ENCODE results near the gene TMEM200B. TPM values are rescaled to one million over a fixed set of nuclear protein-coding genes. Genes with fewer than 3 reads are reported as not detected.

The TMEM200B gene
- total and polyA plus RNA-seq, 10 of the 15 experiments (the other 5 are each of a cell fraction or from before 2014, with no cell fraction given): 0.03 to 1.4 (median 0.08) TPM; not detected in 3

- TF ChIP-seq NFXL1 (IDR thresholded peaks at IDR 0.05; ENCODE audit: borderline replicate concordance): no peak
- no peak for TF ChIP-seq NRF1 (conservative IDR thresholded peaks at IDR 0.05; ENCODE audit: low read depth, low read length)
- no peak for TF ChIP-seq RAD21 (IDR thresholded peaks at IDR 0.05; ENCODE audit: insufficient read depth, low read depth, low read length)
- no peak for TF ChIP-seq CHD2 (IDR thresholded peaks at IDR 0.05; ENCODE audit: borderline replicate concordance, low read depth, low read length)
- no peak for TF ChIP-seq CHD4 (IDR thresholded peaks at IDR 0.05)
- TF ChIP-seq, protein P1, sequence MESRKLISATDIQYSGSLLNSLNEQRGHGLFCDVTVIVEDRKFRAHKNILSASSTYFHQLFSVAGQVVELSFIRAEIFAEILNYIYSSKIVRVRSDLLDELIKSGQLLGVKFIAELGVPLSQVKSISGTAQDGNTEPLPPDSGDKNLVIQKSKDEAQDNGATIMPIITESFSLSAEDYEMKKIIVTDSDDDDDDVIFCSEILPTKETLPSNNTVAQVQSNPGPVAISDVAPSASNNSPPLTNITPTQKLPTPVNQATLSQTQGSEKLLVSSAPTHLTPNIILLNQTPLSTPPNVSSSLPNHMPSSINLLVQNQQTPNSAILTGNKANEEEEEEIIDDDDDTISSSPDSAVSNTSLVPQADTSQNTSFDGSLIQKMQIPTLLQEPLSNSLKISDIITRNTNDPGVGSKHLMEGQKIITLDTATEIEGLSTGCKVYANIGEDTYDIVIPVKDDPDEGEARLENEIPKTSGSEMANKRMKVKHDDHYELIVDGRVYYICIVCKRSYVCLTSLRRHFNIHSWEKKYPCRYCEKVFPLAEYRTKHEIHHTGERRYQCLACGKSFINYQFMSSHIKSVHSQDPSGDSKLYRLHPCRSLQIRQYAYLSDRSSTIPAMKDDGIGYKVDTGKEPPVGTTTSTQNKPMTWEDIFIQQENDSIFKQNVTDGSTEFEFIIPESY (IDR thresholded peaks at IDR 0.05): no peak
- no peak for TF ChIP-seq RCOR1 (conservative IDR thresholded peaks at IDR 0.05; ENCODE audit: low read depth, low read length)
- TF ChIP-seq BCL11A (IDR thresholded peaks at IDR 0.05; ENCODE audit: low read depth, low read length): no peak
- ATAC-seq (no peak), DNase-seq (ENCODE audit: low read depth, low spot score) (no peak), FAIRE-seq (no peak)
- H3K36me3 ChIP-seq (ENCODE audit: control insufficient read depth in 2 of 2, insufficient read depth in 2 of 2, low read length in 1 of 2): no peaks in the 10 kb centered on the region; a peak in 1 of 4 replicates
- RAD21 ChIA-PET (ENCODE audit: unreplicated experiment): interaction anchor here (1.4 kb wide), 1 partner anchor 106 kb away, joined by 3 read pairs; no protein-coding TSS in a partner anchor
- H3K27ac ChIP-seq (ENCODE audit: control insufficient read depth, insufficient read depth): no peak overlapping the region
- SMC1A ChIA-PET (ENCODE audit: uncharacterized antibody, unreplicated experiment): no interaction called here
- H3K79me2 ChIP-seq (ENCODE audit: control insufficient read depth, insufficient read depth, low read length): no peaks in the 10 kb centered on the region
- H3K9ac ChIP-seq (ENCODE audit: control insufficient read depth, insufficient read depth, low read length): no peak overlapping the region
- H3K4me3 ChIP-seq: no peak overlapping the region
- no TSS peak for BruUV-seq (replicated peaks)
- WGBS (ENCODE audit: insufficient coverage, insufficient replicate concordance, low lambda C conversion rate, missing lambda C conversion rate): 75% methylated on average over 4 of the region's 4 CpGs
- no peak overlapping the region for H3K4me2 ChIP-seq (ENCODE audit: control insufficient read depth, insufficient read depth)
- no peaks in the 10 kb centered on the region for H3K9me3 ChIP-seq (replicated peaks; ENCODE audit: control insufficient read depth, insufficient read depth, low read length)
- no peaks in the 10 kb centered on the region for H3K4me1 ChIP-seq (ENCODE audit: control insufficient read depth, insufficient read depth, low read length)
- POLR2A ChIA-PET: no interaction called here
- no peak overlapping the region for H2AFZ ChIP-seq (ENCODE audit: control insufficient read depth, low read depth, low read length)
- CTCF ChIA-PET: no interaction called here
- no peaks in the 10 kb centered on the region for H4K20me1 ChIP-seq (ENCODE audit: control insufficient read depth, insufficient read depth)
- H3K27me3 ChIP-seq (replicated peaks in 1 of 2; ENCODE audit: control insufficient read depth in 2 of 2, insufficient read depth in 2 of 2, low read length in 1 of 2): no peaks in the 10 kb centered on the region
- in situ Hi-C loops (cut with MboI): no loop called here
- intact Hi-C loops (cut with micrococcal nuclease; ENCODE audit: unreplicated experiment): no loop called here
Observed at GRCh38 chr1:29096231-29096886, 27.3 kb downstream of the TMEM200B start.
